ENCODE measurements around the gene NEDD4. TPM values are rescaled to one million over a fixed set of nuclear protein-coding genes. Genes with fewer than 3 reads are reported as not detected.

Gene NEDD4
- total RNA-seq, 2 donors from 2014 or later = 10.4 to 16.5 TPM

DNA sequence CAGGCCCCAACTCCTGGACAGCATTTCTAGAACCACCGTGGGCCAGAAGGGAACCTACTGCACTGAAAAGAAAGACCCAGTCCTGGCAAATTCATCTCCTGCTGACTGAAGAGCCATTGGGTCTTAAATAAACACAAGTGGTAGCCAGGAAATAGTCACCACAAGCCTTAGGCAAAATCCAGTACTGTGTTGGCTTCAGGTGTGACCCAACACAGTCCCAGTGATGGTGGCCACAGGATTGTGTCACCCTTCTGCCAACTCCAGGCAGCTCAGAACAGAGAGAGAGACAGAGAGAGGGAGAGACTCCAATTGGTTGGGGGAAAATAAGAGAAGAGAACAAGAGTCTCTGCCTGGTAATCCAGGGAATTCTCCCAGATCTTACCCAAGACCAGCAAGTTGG is 23.1 kb downstream of the NEDD4 start:
- H3K27ac ChIP-seq (ENCODE audit: low read depth, low read length) = no peak overlapping the region
- H3K27ac Mint-ChIP-seq = no peak overlapping the region
- no peaks in the 10 kb centered on the region for H3K4me1 Mint-ChIP-seq
- 82 to 100% methylated on average over 1 of the region's 1 CpG for WGBS, 2 experiments (ENCODE audit: insufficient coverage in 1 of 2, insufficient read length in 1 of 2)
- H3K36me3 Mint-ChIP-seq (ENCODE audit: low read depth) = no peaks in the 10 kb centered on the region
- no peak overlapping the region for H3K4me3 Mint-ChIP-seq
- no peak overlapping the region for H3K4me3 ChIP-seq (ENCODE audit: low read length)
- H3K9me3 Mint-ChIP-seq = peaks cover 1% of the 10 kb centered on the region
- no peaks in the 10 kb centered on the region for H3K27me3 Mint-ChIP-seq (ENCODE audit: insufficient read depth)
- TF ChIP-seq, protein P1, sequence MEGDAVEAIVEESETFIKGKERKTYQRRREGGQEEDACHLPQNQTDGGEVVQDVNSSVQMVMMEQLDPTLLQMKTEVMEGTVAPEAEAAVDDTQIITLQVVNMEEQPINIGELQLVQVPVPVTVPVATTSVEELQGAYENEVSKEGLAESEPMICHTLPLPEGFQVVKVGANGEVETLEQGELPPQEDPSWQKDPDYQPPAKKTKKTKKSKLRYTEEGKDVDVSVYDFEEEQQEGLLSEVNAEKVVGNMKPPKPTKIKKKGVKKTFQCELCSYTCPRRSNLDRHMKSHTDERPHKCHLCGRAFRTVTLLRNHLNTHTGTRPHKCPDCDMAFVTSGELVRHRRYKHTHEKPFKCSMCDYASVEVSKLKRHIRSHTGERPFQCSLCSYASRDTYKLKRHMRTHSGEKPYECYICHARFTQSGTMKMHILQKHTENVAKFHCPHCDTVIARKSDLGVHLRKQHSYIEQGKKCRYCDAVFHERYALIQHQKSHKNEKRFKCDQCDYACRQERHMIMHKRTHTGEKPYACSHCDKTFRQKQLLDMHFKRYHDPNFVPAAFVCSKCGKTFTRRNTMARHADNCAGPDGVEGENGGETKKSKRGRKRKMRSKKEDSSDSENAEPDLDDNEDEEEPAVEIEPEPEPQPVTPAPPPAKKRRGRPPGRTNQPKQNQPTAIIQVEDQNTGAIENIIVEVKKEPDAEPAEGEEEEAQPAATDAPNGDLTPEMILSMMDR (conservative IDR thresholded peaks at IDR 0.05) = no peak
- H3K27me3 ChIP-seq (ENCODE audit: control insufficient read depth, insufficient read depth, low read length, poor library complexity, severe bottlenecking) = no peaks in the 10 kb centered on the region
- no peaks in the 10 kb centered on the region for H3K9me3 ChIP-seq (ENCODE audit: control insufficient read depth, low read length)
- no peak for DNase-seq
- H3K4me1 ChIP-seq (ENCODE audit: control insufficient read depth, insufficient read depth, low read length) = no peaks in the 10 kb centered on the region
- H3K36me3 ChIP-seq (ENCODE audit: control insufficient read depth, insufficient read depth, low read length) = no peaks in the 10 kb centered on the region
- H3K9ac ChIP-seq (ENCODE audit: extremely low read depth, low read length, poor library complexity, severe bottlenecking) = no peak overlapping the region

- 90 to 91% methylated on average over 2 to 3 of the region's 3 CpGs for WGBS, 2 experiments (ENCODE audit: insufficient coverage in 1 of 2, insufficient read length in 1 of 2)
- no peaks in the 10 kb centered on the region for H3K4me1 Mint-ChIP-seq
- TF ChIP-seq, protein P1 (conservative IDR thresholded peaks at IDR 0.05) = no peak
- no peak overlapping the region for H3K4me3 Mint-ChIP-seq
- no peak overlapping the region for H3K27ac Mint-ChIP-seq
- DNase-seq = no peak
- peaks cover 4% of the 10 kb centered on the region for H3K36me3 Mint-ChIP-seq (ENCODE audit: low read depth)
- Histone ChIP-seq H3K27ac (ENCODE audit: low read depth, low read length) (no peak overlapping the region), H3K9me3 (ENCODE audit: control insufficient read depth, low read length) (no peaks in the 10 kb centered on the region), H3K36me3 (ENCODE audit: control insufficient read depth, insufficient read depth, low read length) (no peaks in the 10 kb centered on the region), H3K27me3 (ENCODE audit: control insufficient read depth, insufficient read depth, low read length, poor library complexity, severe bottlenecking) (no peaks in the 10 kb centered on the region), H3K4me1 (ENCODE audit: control insufficient read depth, insufficient read depth, low read length) (no peaks in the 10 kb centered on the region), H3K4me3 (ENCODE audit: low read length) (no peak overlapping the region), H3K9ac (ENCODE audit: extremely low read depth, low read length, poor library complexity, severe bottlenecking) (no peak overlapping the region)
- peaks cover 1% of the 10 kb centered on the region for H3K9me3 Mint-ChIP-seq
- no peaks in the 10 kb centered on the region for H3K27me3 Mint-ChIP-seq (ENCODE audit: insufficient read depth)
Observed at GRCh38 chr15:55969582-55969981, 23.8 kb downstream of the NEDD4 start.

- H3K4me1 ChIP-seq (ENCODE audit: control insufficient read depth, insufficient read depth, low read length) = no peaks in the 10 kb centered on the region
- peaks cover 4% of the 10 kb centered on the region for H3K36me3 Mint-ChIP-seq (ENCODE audit: low read depth)
- H3K9me3 Mint-ChIP-seq = peaks cover under 1% of the 10 kb centered on the region
- no peak overlapping the region for H3K4me3 ChIP-seq (ENCODE audit: low read length)
- no peak for DNase-seq
- no peaks in the 10 kb centered on the region for H3K9me3 ChIP-seq (ENCODE audit: control insufficient read depth, low read length)
- H3K36me3 ChIP-seq (ENCODE audit: control insufficient read depth, insufficient read depth, low read length) = no peaks in the 10 kb centered on the region
- WGBS, 2 experiments (ENCODE audit: insufficient coverage in 1 of 2, insufficient read length in 1 of 2) = 88 to 90% methylated on average over 2 to 4 of the region's 4 CpGs
- no peak overlapping the region for H3K27ac Mint-ChIP-seq
- H3K9ac ChIP-seq (ENCODE audit: extremely low read depth, low read length, poor library complexity, severe bottlenecking) = no peak overlapping the region
- no peaks in the 10 kb centered on the region for H3K27me3 ChIP-seq (ENCODE audit: control insufficient read depth, insufficient read depth, low read length, poor library complexity, severe bottlenecking)
- no peaks in the 10 kb centered on the region for H3K27me3 Mint-ChIP-seq (ENCODE audit: insufficient read depth)
- H3K4me3 Mint-ChIP-seq = no peak overlapping the region
- no peaks in the 10 kb centered on the region for H3K4me1 Mint-ChIP-seq
- no peak overlapping the region for H3K27ac ChIP-seq (ENCODE audit: low read depth, low read length)
- TF ChIP-seq, protein P1 (conservative IDR thresholded peaks at IDR 0.05) = no peak
Observed at GRCh38 chr15:55968923-55969322, 24.5 kb downstream of the NEDD4 start.
